H9 (cell line): ENCODE measurements around the gene FOXD4L6. TPM values are rescaled to one million over a fixed set of nuclear protein-coding genes. Genes with fewer than 3 reads are reported as not detected.
"Not testable (repeated sequence)": the region's sequence is repeated elsewhere in the genome, so short reads cannot be mapped to it uniquely, and the experiment has no call there.

Experiments
- DNase-seq: peaks from one replicate; pipeline ENCODE4 v3.0.0-alpha.2; 2017
- H2AFZ ChIP-seq: one replicate; pipeline ENCODE4 v1.6.1; 2013; ENCODE audit warnings: mild to moderate bottlenecking, low read length, control low read depth, moderate library complexity
- H2AK5ac ChIP-seq: 2 replicates; pipeline ENCODE4 v1.6.1; 2013; ENCODE audit warnings: low read length, control low read depth, mixed read lengths; ENCODE audit not compliant: insufficient read length
- H2BK120ac ChIP-seq: one replicate; pipeline ENCODE4 v1.6.1; 2013; ENCODE audit warnings: low read depth, mild to moderate bottlenecking, low read length, control low read depth, inconsistent platforms; ENCODE audit not compliant: poor library complexity, severe bottlenecking
- H2BK12ac ChIP-seq: 2 replicates; pipeline ENCODE4 v1.6.1; 2013; ENCODE audit warnings: low read length, control low read depth, mixed read lengths, low read depth; ENCODE audit not compliant: insufficient read length
- H2BK15ac ChIP-seq: 2 replicates; pipeline ENCODE4 v1.6.1; 2013; ENCODE audit warnings: low read depth, low read length, control low read depth
- H2BK20ac ChIP-seq: one replicate; pipeline ENCODE4 v1.6.1; 2013; ENCODE audit warnings: low read depth, mild to moderate bottlenecking, low read length, control low read depth, inconsistent platforms; ENCODE audit not compliant: poor library complexity, severe bottlenecking
- H2BK5ac ChIP-seq: 2 replicates; pipeline ENCODE4 v1.6.1; 2013; ENCODE audit warnings: low read length, control low read depth, mixed read lengths; ENCODE audit not compliant: insufficient read length
- H3K14ac ChIP-seq: 2 replicates; pipeline ENCODE4 v1.6.1; 2013; ENCODE audit warnings: low read length, control low read depth; ENCODE audit not compliant: insufficient read depth
- H3K18ac ChIP-seq: 2 replicates; pipeline ENCODE4 v1.6.1; 2013; ENCODE audit warnings: low read depth, mild to moderate bottlenecking, mixed read lengths, low read length, control low read depth; ENCODE audit not compliant: insufficient read length
- H3K23ac ChIP-seq: 2 replicates; pipeline ENCODE4 v1.6.1; 2013; ENCODE audit warnings: low read length, control low read depth, mixed read lengths, low read depth; ENCODE audit not compliant: insufficient read length
- H3K23me2 ChIP-seq: 2 replicates; pipeline ENCODE4 v1.6.1; 2013; ENCODE audit warnings: low read depth, mild to moderate bottlenecking, mixed read lengths, low read length, control low read depth; ENCODE audit not compliant: insufficient read length, poor library complexity, severe bottlenecking
- H3K27ac ChIP-seq: 2 replicates; pipeline ENCODE4 v1.5.1; 2013; ENCODE audit warnings: low read length, control low read depth, mixed read lengths, low read depth; ENCODE audit not compliant: insufficient read length
- H3K27me3 ChIP-seq: 2 replicates; pipeline ENCODE4 v1.6.1; 2013; ENCODE audit warnings: low read length, control low read depth, inconsistent platforms; ENCODE audit not compliant: insufficient read depth
- H3K4ac ChIP-seq: 2 replicates; pipeline ENCODE4 v1.6.1; 2013; ENCODE audit warnings: low read depth, mild to moderate bottlenecking, control low read depth, inconsistent platforms, low read length, moderate library complexity
- H3K4me1 ChIP-seq: 2 replicates; pipeline ENCODE4 v1.6.1; 2013; ENCODE audit warnings: low read length, control low read depth, inconsistent platforms; ENCODE audit not compliant: insufficient read depth
- H3K4me2 ChIP-seq: 2 replicates; pipeline ENCODE4 v1.6.1; 2013; ENCODE audit warnings: low read length, control low read depth, mixed read lengths; ENCODE audit not compliant: insufficient read length, insufficient read depth
- H3K56ac ChIP-seq: 2 replicates; pipeline ENCODE4 v1.6.1; 2013; ENCODE audit warnings: low read depth, mild to moderate bottlenecking, mixed read lengths, low read length, control low read depth; ENCODE audit not compliant: insufficient read length
- H3K79me1 ChIP-seq: 2 replicates; pipeline ENCODE4 v1.6.1; 2013; ENCODE audit warnings: low read depth, mild to moderate bottlenecking, moderate library complexity, low read length, control low read depth, inconsistent platforms; ENCODE audit not compliant: insufficient read depth, poor library complexity, severe bottlenecking
- H3K79me2 ChIP-seq: 2 replicates; pipeline ENCODE4 v1.6.1; 2013; ENCODE audit warnings: low read length, control low read depth, inconsistent platforms; ENCODE audit not compliant: insufficient read depth
- H3K9ac ChIP-seq: 2 replicates; pipeline ENCODE4 v1.6.1; 2013; ENCODE audit warnings: low read length, control low read depth, mixed read lengths; ENCODE audit not compliant: insufficient read length; ENCODE audit errors: extremely low read depth
- H3K9me3 ChIP-seq: one replicate; pipeline ENCODE4 v1.6.1; 2013; ENCODE audit warnings: low read depth, low read length, inconsistent platforms; ENCODE audit not compliant: control insufficient read depth
- H3T11ph ChIP-seq: one replicate; pipeline ENCODE4 v1.6.1; 2013; ENCODE audit warnings: mild to moderate bottlenecking, low read length, control low read depth, inconsistent platforms
- H4K20me1 ChIP-seq: one replicate; pipeline ENCODE4 v1.6.1; 2013; ENCODE audit not compliant: control insufficient read depth, insufficient read length, insufficient read depth
- H4K5ac ChIP-seq: 2 replicates; pipeline ENCODE4 v1.6.1; 2013; ENCODE audit warnings: low read depth, mild to moderate bottlenecking, mixed read lengths, low read length, control low read depth; ENCODE audit not compliant: insufficient read length
- H4K8ac ChIP-seq: replicated peaks from 2 replicates; pipeline ENCODE4 v1.6.1; 2013; ENCODE audit warnings: low read length, control low read depth, mixed read lengths, low read depth; ENCODE audit not compliant: insufficient read length
- H4K91ac ChIP-seq: 2 replicates; pipeline ENCODE4 v1.6.1; 2013; ENCODE audit warnings: low read depth, mild to moderate bottlenecking, moderate library complexity, mixed read lengths, low read length, control low read depth; ENCODE audit not compliant: insufficient read length
- H3K27ac Mint-ChIP-seq, 3 experiments: 2 replicates in 2 of 3; 3 replicates in 1 of 3; pipeline ENCODE4 v1.8.0; 2020 to 2021; ENCODE audit warnings: mixed read lengths in 3 of 3, mild to moderate bottlenecking in 1 of 3, moderate library complexity in 1 of 3
- H3K27me3 Mint-ChIP-seq: 2 replicates; pipeline ENCODE4 v1.8.0; 2021; ENCODE audit warnings: low read depth, mild to moderate bottlenecking, moderate library complexity, mixed read lengths
- H3K36me3 Mint-ChIP-seq, 3 experiments: 2 replicates in 2 of 3; 3 replicates in 1 of 3; pipeline ENCODE4 v1.8.0; 2020 to 2021; ENCODE audit warnings: low read depth in 3 of 3, mixed read lengths in 3 of 3; ENCODE audit not compliant: insufficient read depth in 1 of 3
- H3K4me1 Mint-ChIP-seq, 2 experiments: 2 replicates each; pipeline ENCODE4 v1.8.0; 2020; ENCODE audit warnings: mixed read lengths in 2 of 2
- H3K4me3 Mint-ChIP-seq, 2 experiments: 2 replicates in 1 of 2; 3 replicates in 1 of 2; pipeline ENCODE4 v1.8.0; 2020 to 2021; ENCODE audit warnings: mild to moderate bottlenecking in 2 of 2, mixed read lengths in 2 of 2, moderate library complexity in 1 of 2
- H3K9me3 Mint-ChIP-seq, 2 experiments: 2 replicates in 1 of 2; 3 replicates in 1 of 2; pipeline ENCODE4 v1.8.0; 2020; ENCODE audit warnings: mild to moderate bottlenecking in 2 of 2, mixed read lengths in 2 of 2, moderate library complexity in 1 of 2
- WGBS: extraction: QIAGEN DNeasy Blood & Tissue Kit; methylation state at CpG from one replicate; pipeline ENCODE4 v1.1.7; 2013; ENCODE audit warnings: missing lambda C conversion rate, low lambda C conversion rate, mixed read lengths; ENCODE audit not compliant: insufficient read length; ENCODE audit errors: extremely low coverage; 5-methylcytosine and 5-hydroxymethylcytosine counted together
- total RNA-seq: library from RNA; stranded (reverse); gene quantifications from 2 replicates; pipeline ENCODE4 v1.2.1, GENCODE V29; 2021
- TF ChIP-seq, protein P1 (sequence below): fragments of 200-600 bp; sonication (generic); conservative IDR thresholded peaks from 3 replicates; pipeline ENCODE4 v1.8.0; 2021; ENCODE audit warnings: antibody characterized with exemption, mild to moderate bottlenecking

The FOXD4L6 gene
- total RNA-seq, 1 experiment from 2014 or later = 0.13 TPM

GRCh38 chr9:41088450-41089059 lies 39.9 kb downstream of the FOXD4L6 start:
- not testable (repeated sequence) for H3K56ac ChIP-seq
- no CpG with 5 or more reads among the region's 11 CpGs for WGBS

DNA sequence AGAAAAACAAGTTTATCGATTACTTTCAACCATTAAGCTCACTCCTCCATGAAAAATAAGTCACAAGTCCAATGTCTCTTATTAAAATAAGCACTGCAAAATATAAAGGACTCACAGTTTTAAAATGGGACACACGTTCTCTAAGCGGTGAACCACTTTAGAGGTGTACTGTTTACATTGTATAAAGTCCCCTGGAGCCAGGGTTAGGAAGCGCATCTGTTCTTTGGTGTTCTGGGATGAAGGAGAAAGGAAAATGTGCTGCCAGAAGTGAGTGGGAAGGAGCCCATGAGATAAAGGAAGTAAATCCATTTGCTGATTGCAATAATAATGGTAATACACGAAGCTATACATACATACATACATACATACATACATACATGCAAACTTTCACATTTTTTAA lies 40.6 kb downstream of the FOXD4L6 start:
- not testable (repeated sequence) for H3K14ac ChIP-seq, H3K79me1 ChIP-seq, H4K8ac ChIP-seq, H3K27ac Mint-ChIP-seq, H4K20me1 ChIP-seq, H3K9ac ChIP-seq, H2BK12ac ChIP-seq, H2BK20ac ChIP-seq, H3K4me1 ChIP-seq, H3K4ac ChIP-seq, H3K4me2 ChIP-seq, H4K5ac ChIP-seq, H3K79me2 ChIP-seq, H3T11ph ChIP-seq, H3K4me3 Mint-ChIP-seq, H3K23me2 ChIP-seq, H2AK5ac ChIP-seq, H3K23ac ChIP-seq, H2BK15ac ChIP-seq, H2AFZ ChIP-seq, H3K18ac ChIP-seq, H3K56ac ChIP-seq, DNase-seq, H2BK120ac ChIP-seq, H2BK5ac ChIP-seq, H4K91ac ChIP-seq, H3K9me3 ChIP-seq, H3K27ac ChIP-seq, H3K4me1 Mint-ChIP-seq, H3K36me3 Mint-ChIP-seq, H3K27me3 ChIP-seq
- H3K9me3 Mint-ChIP-seq = peaks cover 20 to 22% of the 10 kb centered on the region in 2 experiments
- no CpG with 5 or more reads among the region's 5 CpGs for WGBS
- H3K27me3 Mint-ChIP-seq = peaks cover 66% of the 10 kb centered on the region

More at GRCh38 chr9:41088450-41089059, 39.9 kb downstream of the FOXD4L6 start:
- H3K9ac ChIP-seq, H3K27me3 ChIP-seq, H3K18ac ChIP-seq, H3K14ac ChIP-seq, H3K4me1 ChIP-seq, H3K23ac ChIP-seq, H2AFZ ChIP-seq, H2AK5ac ChIP-seq, H3K27ac ChIP-seq, H3K4me3 Mint-ChIP-seq, H4K91ac ChIP-seq, H2BK5ac ChIP-seq, H2BK15ac ChIP-seq, H2BK20ac ChIP-seq, H3K27ac Mint-ChIP-seq, DNase-seq, H3K4me2 ChIP-seq, H3K36me3 Mint-ChIP-seq, H3K23me2 ChIP-seq, H2BK12ac ChIP-seq, H4K20me1 ChIP-seq, H3K4ac ChIP-seq, H3K4me1 Mint-ChIP-seq, H3K9me3 ChIP-seq, H3K79me2 ChIP-seq, H3K79me1 ChIP-seq, H4K8ac ChIP-seq, H4K5ac ChIP-seq, H2BK120ac ChIP-seq, H3T11ph ChIP-seq: not testable (repeated sequence)
- TF ChIP-seq, protein P1, sequence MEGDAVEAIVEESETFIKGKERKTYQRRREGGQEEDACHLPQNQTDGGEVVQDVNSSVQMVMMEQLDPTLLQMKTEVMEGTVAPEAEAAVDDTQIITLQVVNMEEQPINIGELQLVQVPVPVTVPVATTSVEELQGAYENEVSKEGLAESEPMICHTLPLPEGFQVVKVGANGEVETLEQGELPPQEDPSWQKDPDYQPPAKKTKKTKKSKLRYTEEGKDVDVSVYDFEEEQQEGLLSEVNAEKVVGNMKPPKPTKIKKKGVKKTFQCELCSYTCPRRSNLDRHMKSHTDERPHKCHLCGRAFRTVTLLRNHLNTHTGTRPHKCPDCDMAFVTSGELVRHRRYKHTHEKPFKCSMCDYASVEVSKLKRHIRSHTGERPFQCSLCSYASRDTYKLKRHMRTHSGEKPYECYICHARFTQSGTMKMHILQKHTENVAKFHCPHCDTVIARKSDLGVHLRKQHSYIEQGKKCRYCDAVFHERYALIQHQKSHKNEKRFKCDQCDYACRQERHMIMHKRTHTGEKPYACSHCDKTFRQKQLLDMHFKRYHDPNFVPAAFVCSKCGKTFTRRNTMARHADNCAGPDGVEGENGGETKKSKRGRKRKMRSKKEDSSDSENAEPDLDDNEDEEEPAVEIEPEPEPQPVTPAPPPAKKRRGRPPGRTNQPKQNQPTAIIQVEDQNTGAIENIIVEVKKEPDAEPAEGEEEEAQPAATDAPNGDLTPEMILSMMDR = peak; percentile 59
- H3K9me3 Mint-ChIP-seq = peaks cover 23 to 24% of the 10 kb centered on the region in 2 experiments
- peaks cover 71% of the 10 kb centered on the region for H3K27me3 Mint-ChIP-seq
